NCI-H460 (cell line): ENCODE results near the gene TIMM22. TPM values are rescaled to one million over a fixed set of nuclear protein-coding genes. Genes with fewer than 3 reads are reported as not detected.
A peak's percentile ranks its signal among the peaks of the same experiment; 100 is the strongest.
"Not testable (repeated sequence)": the region's sequence is repeated elsewhere in the genome, so short reads cannot be mapped to it uniquely, and the experiment has no call there.

Source experiments
- DNase-seq: peaks from one replicate; pipeline ENCODE4 v3.0.0-alpha.2; 2016; ENCODE audit warnings: low read depth; ENCODE audit errors: extremely low read depth
- total RNA-seq: library from RNA; depleted of rRNA; stranded (reverse); fragments of >200 nt; shearing (Covaris generic); gene quantifications from 2 replicates; pipeline ENCODE4 v1.2.3, GENCODE V29; 2014

The TIMM22 gene
- total RNA-seq, 1 experiment from 2014 or later, result 18.5 TPM

GRCh38 chr17:970364-970763 lies 26.6 kb upstream of the TIMM22 start:
- no peak for DNase-seq

- DNase-seq, result not testable (repeated sequence)
These were observed 25.1 kb upstream of the TIMM22 start for GRCh38 chr17:971861-972260.

- DNase-seq, result no peak
These were observed 23.9 kb upstream of the TIMM22 start for GRCh38 chr17:973053-973452.

GRCh38 chr17:974778-975177 lies 22.2 kb upstream of the TIMM22 start:
- not testable (repeated sequence) for DNase-seq

- DNase-seq, result no peak
These were observed 21.5 kb upstream of the TIMM22 start for GRCh38 chr17:975371-975915.

- no peak for DNase-seq
These were observed 20.6 kb upstream of the TIMM22 start for GRCh38 chr17:976312-976711.

- DNase-seq, result no peak
These were observed 19.8 kb upstream of the TIMM22 start for GRCh38 chr17:977166-977565.

GRCh38 chr17:978103-979093 lies 18.5 kb upstream of the TIMM22 start:
- no peak for DNase-seq

- no peak for DNase-seq
These were observed 17.8 kb upstream of the TIMM22 start for GRCh38 chr17:979212-979538.

- peak; percentile 71 for DNase-seq
These were observed 17.2 kb upstream of the TIMM22 start, which contains the start of gene NXN for GRCh38 chr17:979539-980405. Gene NXN (minus strand): TSS chr17:979776.

- DNase-seq, result peak; percentile 89
These were observed 16.3 kb upstream of the TIMM22 start for GRCh38 chr17:980406-981291.

GRCh38 chr17:981292-981658 lies 15.7 kb upstream of the TIMM22 start:
- DNase-seq, result no peak

GRCh38 chr17:983921-984320 lies 13.0 kb upstream of the TIMM22 start:
- no peak for DNase-seq

GRCh38 chr17:986322-986929 lies 10.5 kb upstream of the TIMM22 start:
- DNase-seq, result no peak

- DNase-seq, result no peak
These were observed 9.0 kb upstream of the TIMM22 start for GRCh38 chr17:987931-988330.

- no peak for DNase-seq
These were observed 8.4 kb upstream of the TIMM22 start for GRCh38 chr17:988561-988960.

GRCh38 chr17:992933-993332 lies 4.0 kb upstream of the TIMM22 start:
- no peak for DNase-seq

GRCh38 chr17:995324-995723 lies 1.6 kb upstream of the TIMM22 start:
- not testable (repeated sequence) for DNase-seq

GRCh38 chr17:998111-998510 lies 1.2 kb downstream of the TIMM22 start:
- no peak for DNase-seq
